ACHN (cell line): ENCODE measurements around the gene ENKD1.
A peak's percentile ranks its signal among the peaks of the same experiment; 100 is the strongest.

Experiments used
- DNase-seq: peaks from one replicate; pipeline ENCODE4 v3.0.0-alpha.2; 2015
- in situ Hi-C: cut with HindIII; loops from 2 replicates; pipeline ENCODE4 v1.10.0; 2017; ENCODE audit warnings: low sequenced_read_pairs, low pct_ligation_motif_present, low pct_unique_long_range_greater_than_20kb

Gene ENKD1

DNA sequence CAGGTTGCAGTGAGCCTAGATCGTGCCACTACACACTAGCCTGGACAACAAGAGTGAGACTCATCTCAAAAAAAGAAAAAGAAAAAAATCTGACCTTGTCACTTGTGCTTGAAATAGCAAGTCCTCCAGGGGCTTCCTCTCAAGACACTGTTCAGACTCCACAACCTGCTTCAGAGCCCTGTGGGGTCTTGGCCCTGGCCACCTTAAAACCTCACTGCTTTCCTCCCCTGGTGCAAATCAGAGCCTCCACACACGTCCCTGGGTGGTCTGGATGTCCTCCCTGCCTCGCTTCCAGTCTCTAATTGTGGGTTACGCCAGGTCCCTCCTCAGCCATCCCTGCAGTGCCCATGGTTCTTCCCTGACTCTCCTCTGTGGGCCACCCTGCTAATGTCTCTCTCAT lies 11.2 kb downstream of the ENKD1 start:
- in situ Hi-C loops = no loop called here
- no peak for DNase-seq

- in situ Hi-C loops = no loop called here
- no peak for DNase-seq
Measured at GRCh38 chr16:67654403-67654911, 12.1 kb downstream of the ENKD1 start.

DNA sequence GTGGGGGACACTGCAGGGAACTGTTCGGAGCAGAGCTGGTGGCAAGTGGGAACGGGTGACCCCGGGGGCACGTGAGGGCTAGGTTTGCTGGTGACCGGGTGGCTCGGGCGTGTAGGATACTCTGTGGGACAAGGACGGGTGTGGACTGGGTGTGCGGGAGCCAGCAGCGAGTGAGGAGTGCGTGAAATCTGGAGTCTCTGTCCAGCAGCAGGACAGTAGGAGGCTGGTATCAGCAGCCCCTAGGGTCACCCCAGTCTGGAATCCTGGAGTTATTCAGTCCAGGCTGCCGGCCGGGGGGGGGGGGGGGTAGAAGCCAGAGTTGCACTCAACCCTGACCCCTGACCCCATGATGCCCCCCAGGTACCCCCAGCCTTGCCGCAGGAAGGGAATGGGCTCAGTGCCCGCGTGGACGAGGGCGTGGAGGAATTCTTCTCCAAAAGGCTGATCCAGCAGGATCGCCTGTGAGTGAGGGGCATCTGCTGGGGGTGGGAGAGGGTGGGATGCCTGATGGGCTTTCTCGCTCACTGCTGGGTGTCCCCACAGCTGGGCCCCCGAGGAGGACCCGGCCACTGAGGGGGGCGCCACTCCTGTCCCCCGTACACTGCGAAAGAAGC lies 12.7 kb downstream of the ENKD1 start:
- DNase-seq = peak; percentile 24
- in situ Hi-C loops = no loop called here

- peak; percentile 18 for DNase-seq
- in situ Hi-C loops = no loop called here
Measured at GRCh38 chr16:67653128-67653788, 13.3 kb downstream of the ENKD1 start.

GRCh38 chr16:67652578-67653127 lies 13.9 kb downstream of the ENKD1 start:
- DNase-seq = peak; percentile 74
- in situ Hi-C loops = no loop called here

- in situ Hi-C loops = no loop called here
- DNase-seq = no peak
Measured at GRCh38 chr16:67651847-67652246, 14.7 kb downstream of the ENKD1 start.

- no peak for DNase-seq
- in situ Hi-C loops = no loop called here
Measured at GRCh38 chr16:67651039-67651438, 15.5 kb downstream of the ENKD1 start.

DNA sequence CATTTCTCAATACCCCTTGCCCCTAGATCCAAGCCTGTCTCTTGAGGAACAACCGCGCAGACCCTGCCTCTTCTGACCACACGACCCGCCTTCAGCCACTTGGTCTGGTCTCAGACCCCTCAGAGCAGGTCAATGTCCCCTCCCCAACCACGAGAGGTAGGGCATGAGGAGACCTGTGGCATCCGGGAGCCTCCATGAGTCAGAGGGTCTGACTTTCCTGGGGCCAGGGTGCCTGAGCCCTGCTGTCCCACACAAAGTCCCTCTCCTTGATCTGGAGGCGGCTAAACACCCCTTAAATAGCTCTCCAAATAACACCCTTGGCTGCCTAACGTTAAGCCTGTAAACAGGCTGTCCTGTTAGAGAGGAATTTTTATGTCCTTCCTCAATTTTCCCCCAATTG lies 16.5 kb downstream of the ENKD1 start:
- in situ Hi-C loops = no loop called here
- no peak for DNase-seq

DNA sequence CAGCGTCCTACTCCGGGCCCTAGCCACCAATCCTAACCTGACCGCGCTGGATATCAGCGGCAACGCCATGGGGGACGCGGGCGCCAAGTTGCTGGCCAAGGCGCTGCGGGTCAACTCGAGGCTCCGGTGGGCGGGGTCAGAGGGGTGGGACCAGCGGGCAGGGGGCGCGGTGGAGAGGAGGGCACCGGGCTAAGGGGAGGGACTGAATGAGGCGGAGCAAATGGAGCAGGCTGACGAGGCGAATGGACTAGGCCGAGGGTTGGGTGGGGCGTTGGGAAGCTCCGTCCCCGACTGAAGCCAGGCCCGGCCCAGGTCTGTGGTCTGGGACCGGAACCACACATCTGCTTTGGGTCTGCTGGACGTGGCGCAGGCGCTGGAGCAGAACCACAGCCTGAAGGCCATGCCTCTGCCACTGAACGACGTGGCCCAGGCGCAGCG lies 17.0 kb downstream of the ENKD1 start:
- peak; percentile 21 for DNase-seq
- in situ Hi-C loops = no loop called here

- no peak for DNase-seq
- in situ Hi-C loops = no loop called here
Measured at GRCh38 chr16:67648764-67649407, 17.7 kb downstream of the ENKD1 start.

GRCh38 chr16:67648088-67648763 lies 18.3 kb downstream of the ENKD1 start:
- in situ Hi-C loops = no loop called here
- no peak for DNase-seq

- in situ Hi-C loops = no loop called here
- no peak for DNase-seq
Measured at GRCh38 chr16:67647681-67648080, 18.9 kb downstream of the ENKD1 start.

DNA sequence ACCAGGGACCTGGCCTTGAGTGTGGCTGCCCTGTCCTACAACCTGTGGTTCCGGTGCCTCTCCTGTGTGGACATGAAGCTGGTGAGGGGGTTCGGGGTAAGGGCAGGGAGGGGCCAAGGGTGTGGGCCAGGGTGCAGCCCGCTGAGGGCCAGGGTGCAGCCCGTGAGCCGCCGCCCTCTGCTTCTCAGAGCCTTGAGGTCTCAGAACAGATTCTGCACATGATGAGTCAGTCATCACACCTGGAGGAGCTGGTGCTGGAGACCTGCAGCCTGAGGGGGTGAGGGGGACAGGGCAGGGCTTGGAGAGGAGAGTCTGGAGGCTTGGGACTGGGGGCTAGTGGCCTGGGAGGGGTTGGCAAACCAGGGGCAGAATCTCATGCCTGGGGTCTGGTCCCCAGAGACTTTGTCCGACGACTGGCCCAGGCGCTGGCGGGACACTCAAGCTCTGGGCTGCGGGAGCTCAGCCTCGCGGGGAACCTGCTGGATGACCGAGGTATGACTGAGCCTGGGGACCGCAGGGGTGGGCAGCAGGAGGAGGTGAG lies 19.4 kb downstream of the ENKD1 start:
- in situ Hi-C loops = no loop called here
- no peak for DNase-seq

GRCh38 chr16:67645397-67646121 lies 21.0 kb downstream of the ENKD1 start:
- in situ Hi-C loops = no loop called here
- DNase-seq = no peak

DNA sequence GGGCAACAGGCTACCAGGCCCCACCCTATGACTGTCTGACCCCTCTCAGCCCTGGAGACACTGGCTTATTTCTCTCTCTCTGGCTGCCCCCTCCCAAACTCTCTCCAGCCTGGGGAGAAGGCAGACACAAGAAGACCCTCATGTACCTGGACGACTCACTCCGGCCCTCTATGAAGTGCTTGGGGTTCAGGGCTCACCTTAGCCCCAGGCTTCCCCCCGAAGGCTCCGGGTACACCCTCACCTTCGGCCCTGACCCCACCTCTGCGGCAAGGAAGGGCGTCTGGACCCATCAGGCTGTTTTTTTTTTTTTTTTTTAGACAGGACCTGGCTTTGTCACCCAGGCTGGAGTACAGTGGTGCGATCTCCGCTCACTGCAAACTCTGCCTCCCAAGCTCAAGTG lies 22.5 kb downstream of the ENKD1 start:
- no peak for DNase-seq
- in situ Hi-C loops = no loop called here

DNA sequence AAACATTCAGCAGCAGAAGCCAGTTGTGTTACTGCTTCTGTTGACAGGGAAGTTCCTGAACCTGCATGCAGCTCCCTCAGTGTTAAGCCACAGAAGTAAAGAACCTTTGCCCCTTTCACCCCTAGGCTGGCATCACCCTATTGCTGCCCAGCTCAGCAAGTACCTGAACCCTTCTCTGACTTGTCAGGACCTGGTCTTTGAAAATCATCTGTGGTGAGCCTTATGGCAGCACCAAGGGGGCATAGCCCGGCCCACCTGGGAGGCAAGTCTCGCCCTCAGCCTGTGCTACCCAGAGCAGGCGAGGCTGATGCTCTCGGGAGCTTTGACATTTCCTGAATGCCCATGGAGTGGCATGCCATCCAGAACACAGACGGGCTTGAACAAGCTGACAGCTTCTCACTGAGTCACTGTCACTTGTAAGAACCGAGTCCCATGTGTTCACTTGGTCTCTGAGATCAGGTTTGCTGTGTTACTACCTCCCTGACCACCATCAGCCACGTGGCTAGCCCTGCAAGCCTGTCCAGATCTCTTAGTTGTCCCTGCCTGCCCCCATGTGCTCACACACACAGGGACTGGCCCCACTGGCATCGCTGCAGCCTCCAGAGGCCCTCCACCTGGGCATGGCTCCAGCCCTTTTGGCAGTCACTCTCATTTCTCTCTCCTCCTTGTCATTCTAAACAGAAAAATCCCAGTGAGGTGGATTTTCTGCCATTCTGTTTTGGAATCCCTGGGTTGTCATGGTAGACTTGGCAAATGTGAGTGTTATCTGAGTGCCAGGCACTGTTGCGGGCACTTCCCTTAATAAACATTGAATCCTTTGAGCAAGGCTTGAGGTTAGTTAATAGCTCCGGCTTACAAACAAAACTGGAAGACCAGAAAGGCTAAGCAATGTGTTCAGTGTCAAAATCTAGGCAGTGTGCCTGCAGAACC lies 24.5 kb downstream of the ENKD1 start:
- DNase-seq = no peak
- in situ Hi-C loops = no loop called here

DNA sequence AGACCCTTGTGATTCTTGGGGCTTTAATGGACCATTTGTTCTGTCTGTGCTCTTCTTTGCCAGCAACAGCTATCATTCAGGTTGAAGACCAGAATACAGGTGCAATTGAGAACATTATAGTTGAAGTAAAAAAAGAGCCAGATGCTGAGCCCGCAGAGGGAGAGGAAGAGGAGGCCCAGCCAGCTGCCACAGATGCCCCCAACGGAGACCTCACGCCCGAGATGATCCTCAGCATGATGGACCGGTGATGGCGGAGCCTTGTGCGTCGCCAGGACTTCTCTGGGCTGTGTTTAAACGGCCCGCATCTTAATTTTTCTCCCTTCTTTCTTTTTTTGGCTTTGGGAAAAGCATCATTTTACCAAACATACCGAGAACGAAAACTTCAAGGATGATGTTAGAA lies 28.9 kb downstream of the ENKD1 start:
- DNase-seq = no peak
- in situ Hi-C loops = no loop called here
